ENCODE results near the gene PRKCQ.

DNA sequence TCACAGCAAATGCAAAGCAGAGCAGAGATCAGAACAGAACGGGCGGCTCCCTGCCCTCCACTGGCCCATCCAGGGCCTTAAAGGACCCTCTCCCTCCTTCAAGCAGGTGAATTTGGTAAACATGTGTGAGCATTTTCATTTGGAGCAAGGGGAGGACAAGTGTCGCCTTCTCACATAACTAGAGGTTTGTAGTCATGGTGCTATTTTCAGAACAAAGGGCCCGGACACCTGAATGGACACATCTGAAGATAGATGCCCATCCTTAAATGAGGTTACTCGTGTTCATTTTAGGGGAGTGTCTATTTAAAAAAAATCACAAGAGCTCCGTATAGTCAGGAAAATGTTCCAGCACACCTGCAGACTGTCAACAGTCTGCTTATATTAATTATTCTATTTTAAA is 153.8 kb downstream of the PRKCQ start:
- TF ChIP-seq, protein P1, sequence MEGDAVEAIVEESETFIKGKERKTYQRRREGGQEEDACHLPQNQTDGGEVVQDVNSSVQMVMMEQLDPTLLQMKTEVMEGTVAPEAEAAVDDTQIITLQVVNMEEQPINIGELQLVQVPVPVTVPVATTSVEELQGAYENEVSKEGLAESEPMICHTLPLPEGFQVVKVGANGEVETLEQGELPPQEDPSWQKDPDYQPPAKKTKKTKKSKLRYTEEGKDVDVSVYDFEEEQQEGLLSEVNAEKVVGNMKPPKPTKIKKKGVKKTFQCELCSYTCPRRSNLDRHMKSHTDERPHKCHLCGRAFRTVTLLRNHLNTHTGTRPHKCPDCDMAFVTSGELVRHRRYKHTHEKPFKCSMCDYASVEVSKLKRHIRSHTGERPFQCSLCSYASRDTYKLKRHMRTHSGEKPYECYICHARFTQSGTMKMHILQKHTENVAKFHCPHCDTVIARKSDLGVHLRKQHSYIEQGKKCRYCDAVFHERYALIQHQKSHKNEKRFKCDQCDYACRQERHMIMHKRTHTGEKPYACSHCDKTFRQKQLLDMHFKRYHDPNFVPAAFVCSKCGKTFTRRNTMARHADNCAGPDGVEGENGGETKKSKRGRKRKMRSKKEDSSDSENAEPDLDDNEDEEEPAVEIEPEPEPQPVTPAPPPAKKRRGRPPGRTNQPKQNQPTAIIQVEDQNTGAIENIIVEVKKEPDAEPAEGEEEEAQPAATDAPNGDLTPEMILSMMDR (IDR thresholded peaks at IDR 0.05; ENCODE audit: insufficient read depth, low read length, poor library complexity, severe bottlenecking): no peak
- no peak for TF ChIP-seq EZH2phosphoT487 (conservative IDR thresholded peaks at IDR 0.05; ENCODE audit: low read length)
